T-helper 22 cell (primary cell): Measurements from ENCODE around the gene BICRA.

Experiments
- DNase-seq: peaks from one replicate; pipeline ENCODE4 v3.0.0-alpha.2; 2020; ENCODE audit warnings: low read depth

The BICRA gene

DNA sequence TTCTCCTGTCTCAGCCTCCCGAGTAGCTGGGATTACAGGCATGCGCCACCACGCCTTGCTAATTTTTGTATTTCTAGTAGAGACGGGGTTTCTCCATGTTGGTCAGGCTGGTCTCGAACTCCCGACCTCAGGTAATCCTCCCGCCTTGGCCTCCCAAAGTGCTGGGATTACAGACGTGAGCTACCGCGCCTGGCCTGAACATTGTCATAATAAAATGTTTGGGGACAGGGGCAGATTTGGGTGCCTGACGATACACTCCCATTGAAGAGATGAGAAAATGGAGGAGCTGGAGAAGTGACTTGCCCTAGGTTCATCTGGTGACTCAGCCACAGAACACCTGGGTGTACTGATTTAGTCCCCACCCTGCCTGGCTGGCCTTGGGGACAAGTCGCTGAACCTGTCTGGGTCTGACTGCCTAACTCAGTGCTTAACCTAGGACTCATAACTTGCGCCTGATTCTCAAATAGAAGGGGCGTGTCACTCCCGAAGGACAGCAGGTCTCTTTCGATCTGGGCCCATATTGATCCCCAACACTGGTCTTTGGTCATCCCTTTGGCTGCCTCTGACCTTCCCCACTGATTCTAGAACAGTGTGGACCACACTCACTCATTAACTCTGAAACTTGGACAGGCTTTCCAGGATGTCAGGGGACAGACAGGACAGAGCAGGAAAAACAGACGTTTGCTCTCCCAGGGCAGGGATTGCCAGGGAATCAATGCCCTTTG lies 7.6 kb upstream of the BICRA start:
- DNase-seq: no peak

DNA sequence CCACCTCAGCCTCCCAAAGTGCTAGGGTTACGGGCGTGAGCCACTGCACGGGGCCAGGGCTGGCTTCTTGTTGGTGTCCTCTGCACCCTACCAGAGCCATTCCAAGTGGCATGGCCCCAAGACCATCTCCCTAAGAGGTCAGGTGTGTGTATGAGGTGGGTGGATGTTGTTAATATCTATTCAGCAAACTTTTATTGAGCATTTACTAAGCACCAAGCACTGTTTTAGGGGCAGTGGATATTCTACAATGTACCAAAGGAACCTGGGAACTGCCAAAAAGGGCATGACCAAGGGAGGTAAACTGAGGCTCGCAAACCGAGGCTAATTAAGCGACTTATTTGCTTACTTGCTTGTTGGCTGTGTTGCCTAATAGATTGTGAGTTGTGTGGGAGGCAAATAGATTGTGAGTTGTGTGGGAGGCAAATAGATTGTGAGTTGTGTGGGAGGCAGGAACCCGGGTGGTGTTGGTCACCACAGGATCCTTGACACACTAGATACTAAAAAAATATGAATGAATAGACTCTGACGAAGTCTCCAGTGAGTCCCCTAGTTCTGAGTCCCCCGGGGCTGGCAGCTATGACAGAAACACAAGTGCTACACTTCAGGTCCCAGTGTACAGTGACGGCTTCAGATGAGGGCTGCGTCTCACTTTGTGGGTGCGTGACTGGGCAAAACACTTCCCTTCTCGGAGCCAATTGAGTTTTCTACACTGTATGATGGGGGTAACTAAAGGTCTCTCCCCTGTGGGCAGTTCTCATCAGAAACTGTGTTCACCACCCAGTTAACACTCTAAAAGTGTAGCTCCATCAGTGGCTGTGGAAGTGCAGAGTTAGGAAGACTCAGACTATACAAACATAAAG lies 5.0 kb upstream of the BICRA start:
- DNase-seq: no peak

DNA sequence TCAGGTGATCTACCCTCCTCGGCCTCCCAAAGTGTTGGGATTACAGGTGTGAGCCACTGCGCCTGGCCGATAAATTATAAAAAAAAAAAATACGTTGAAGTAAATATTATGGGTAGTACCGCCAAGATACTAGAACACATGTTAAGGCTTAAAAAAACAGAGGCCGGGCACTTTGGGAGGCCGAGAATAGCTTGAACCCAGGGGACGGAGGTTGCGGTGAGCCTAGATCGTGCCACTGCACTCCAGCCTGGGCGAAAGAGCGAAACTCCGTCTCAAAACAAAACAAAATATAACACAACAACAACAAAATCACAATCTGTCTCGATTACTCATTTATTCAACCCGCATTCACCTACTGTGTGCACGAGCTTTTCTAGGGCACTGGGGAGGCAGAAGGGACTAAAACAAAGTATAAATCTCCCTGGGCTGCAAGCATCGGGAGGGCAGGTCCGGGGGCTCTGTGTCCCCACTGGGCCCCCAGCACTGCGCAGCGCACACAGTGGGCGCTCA lies 1.3 kb upstream of the BICRA start:
- no peak for DNase-seq

DNA sequence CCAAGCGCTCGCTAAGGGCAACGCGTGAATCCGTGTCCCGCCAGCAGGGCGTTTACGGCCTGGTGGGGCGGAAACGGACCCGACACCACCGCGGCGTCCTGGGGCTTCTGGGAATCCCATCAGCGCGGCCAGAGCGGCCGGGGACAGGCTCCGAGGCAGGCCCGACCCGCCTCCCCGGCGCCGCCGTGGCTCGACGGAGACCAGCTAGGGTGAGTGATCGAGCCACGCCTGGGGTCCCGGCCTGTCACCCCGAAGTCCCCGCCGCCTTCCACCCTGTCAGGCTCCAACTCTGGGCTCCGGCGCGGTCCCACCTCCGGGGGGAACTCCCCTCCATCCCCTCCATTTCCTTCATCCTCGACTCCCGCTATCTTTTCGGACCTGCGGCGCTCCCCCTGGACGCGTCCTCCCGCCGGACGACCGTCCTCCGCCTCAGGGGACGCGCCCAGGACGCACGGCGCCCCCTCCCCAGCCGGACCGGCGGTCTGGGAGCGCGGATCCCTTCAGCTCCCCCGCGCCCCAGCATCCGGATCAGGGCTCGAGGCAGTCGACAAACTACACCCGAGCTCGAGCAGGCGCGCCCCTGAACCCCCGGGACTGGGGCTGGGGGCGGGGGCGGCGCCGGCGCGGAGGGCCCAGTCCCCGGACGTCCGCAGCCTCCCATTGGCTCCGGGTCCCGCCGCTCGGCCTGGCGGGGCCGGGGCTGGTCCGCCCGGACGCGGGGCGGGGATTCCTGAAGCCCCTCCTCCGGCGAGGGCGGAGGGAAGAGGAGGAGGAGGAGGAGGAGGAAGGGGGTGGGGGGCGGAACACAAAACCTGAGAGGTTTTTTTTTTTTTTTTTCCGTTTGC lies 638 bp upstream of the BICRA start:
- DNase-seq: peak; percentile 91

DNA sequence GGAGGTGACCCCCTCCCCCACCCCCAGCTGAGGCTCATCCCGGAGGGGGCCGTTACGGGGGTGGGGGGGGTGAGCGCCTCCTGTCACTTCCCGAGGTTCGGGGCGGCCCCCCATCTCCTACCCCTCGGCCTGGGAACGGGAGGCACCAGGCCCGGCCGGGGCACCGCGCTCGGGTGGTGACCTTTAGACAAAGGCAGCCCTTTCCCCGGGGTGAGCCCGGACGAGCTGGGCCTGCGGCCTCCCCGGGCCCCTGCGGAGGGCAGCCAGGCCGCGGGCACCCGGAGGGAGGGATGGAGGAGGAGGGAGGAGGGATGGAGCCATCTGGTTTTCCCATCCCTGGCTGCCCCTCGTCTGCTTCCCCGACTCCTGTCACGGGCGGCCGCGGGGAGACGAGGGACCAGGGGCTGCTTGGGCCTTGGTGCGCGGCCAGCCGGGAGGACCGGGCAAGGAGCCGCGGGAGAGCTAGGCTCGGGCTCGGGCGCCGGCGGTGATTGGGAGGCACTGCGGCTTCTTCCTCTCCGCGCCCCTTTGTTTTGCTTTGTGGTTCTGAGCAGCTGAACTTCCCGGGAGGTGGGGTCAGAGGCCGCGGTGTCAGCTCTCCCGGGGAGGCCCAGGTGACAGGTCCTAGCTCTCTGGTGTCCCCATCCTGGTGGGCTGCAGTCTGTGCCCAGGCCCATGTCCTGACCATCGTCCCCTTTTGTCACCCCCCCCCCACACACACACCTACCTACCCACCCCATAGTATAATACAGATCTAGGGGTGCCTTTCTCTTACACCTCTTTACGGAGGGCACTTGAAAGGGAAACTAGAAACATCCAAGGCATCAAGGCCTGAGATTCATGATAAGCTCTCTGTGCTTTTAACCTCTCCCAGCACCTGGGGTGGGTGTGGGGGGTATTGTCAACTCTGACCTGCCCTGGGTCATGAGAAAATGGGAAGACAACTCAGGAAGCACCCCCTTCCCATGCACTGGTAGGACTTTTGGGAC lies 1.3 kb downstream of the BICRA start:
- DNase-seq: peak; percentile 22

DNA sequence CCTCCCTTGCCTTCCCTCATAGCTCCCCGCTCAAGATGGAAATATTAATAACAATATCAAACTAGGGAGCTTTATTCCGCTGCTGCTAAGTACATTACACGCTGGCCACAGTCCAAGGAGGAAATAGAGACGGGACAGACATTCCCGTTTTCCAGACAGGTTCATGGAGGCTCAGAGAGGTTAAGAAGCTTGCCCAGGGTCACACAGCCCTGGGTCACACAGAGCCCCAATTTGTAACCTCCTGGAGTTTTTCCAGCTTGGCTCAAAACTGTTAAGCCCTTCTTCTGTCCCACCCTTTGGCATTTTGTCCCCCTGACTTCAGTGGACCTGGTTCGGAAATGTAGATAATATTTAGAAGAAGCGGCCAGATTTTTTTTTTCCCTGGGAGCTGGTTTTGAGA lies 2.0 kb downstream of the BICRA start:
- no peak for DNase-seq

DNA sequence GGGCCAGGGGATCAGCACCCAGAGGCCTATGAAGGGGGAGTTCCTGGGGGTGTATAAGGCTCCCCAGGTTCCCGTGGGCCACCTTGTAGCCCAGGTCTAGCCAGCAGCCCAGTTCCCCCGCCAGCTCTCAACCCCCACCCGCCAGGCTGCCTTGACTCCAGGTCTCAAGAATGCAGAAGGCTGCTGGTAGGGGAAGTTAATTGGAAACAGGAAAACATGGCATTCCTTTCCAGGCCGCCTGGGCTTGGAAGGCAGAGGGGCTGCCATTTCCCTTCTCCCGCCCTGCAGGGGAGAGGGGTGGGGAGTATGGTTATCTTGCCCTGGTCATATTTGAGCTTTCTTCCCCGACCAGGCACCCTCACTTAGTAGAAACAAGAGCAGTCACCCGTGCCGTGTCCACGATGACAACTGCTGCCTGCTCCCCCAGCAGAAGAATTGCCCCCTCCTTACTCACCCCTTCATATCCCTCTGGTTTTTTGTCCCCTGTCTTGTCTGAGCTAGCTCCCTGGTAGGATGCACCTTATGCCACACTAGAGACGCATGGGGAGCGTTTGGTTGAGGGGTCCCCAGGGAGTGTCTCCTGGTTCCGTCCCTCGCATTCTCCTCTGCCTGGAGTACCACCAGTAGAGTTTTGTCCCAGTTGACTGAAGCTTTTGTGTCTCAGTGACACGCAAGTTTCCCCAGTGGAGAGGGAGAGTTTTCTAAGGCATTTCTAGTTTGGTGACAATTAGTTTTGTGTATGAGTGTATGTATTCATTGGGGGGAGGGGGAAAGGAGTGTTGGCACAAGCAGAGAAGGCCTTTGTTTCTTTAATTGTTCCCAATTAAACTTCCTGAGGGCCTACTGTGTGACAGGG lies 4.5 kb downstream of the BICRA start:
- DNase-seq: no peak

DNA sequence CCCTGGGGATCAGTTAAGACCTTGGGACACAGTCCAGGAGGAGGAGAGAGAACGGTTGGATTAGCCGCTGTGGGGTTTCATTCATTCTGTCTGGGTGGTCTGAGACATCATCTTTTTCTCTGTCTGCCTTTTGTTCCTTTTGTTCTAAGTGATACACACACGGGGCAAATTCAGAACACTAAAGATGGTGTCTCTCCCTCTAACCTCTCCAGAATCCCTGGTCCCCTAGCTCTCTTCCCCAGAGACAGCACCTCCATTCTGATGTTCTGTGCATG lies 5.0 kb downstream of the BICRA start:
- DNase-seq: no peak

DNA sequence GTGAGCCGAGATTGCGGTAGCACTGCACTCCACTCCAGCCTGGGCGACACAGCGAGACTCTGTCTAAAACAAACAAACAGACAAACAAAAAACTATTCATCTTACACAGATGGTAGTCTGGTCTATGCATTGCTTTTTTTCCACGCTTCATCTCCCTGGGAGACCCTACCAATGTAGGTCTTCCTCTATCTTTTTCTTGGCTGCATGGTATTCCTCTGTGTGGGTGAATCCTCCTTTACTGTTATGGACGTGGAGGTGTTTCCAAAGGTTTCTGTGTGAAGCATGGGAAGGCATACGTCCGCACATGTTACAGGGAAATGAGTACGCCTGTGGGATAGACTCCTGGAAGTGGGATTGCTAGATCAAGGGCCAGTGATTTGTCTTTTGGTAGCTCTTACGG lies 5.6 kb downstream of the BICRA start:
- DNase-seq: no peak

DNA sequence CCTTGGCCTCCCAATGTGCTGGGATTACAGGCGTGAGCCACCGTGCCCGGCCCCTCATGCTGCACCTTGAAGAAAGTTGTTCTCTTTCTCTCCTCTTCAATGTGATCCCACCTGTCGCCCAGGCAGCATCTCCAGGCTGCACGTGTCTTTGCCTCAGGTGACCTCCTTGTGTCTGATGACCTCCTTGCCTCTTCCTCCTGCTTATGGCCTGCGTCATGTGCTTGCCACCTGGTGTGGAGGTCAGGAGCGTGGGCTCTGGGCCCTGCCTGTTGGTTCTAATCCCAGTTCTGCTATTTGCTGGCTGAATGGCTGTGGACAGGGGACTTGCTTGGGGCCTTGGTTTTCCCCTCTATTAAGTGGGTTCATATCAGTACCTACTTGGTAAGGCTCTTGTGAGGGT lies 6.3 kb downstream of the BICRA start:
- no peak for DNase-seq

DNA sequence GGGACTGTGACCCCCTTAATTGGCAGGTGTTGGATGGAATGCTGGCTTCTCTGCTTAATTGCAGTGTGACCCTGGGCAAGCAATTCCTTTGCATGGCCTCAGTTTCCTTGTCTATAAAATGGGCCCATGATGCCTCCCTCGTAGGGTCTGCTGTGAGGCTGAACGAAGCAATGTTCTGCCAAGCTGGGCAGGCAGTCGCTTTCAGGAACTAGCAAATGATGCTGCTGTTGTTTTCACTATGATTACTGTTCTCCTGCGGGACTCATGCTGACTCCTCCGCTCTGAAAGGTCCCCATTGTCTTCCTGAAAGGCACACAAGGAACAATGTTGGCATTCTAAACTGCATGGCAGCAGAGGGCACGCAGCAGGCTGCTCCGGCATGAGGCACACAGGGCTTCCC lies 6.8 kb downstream of the BICRA start:
- no peak for DNase-seq

DNA sequence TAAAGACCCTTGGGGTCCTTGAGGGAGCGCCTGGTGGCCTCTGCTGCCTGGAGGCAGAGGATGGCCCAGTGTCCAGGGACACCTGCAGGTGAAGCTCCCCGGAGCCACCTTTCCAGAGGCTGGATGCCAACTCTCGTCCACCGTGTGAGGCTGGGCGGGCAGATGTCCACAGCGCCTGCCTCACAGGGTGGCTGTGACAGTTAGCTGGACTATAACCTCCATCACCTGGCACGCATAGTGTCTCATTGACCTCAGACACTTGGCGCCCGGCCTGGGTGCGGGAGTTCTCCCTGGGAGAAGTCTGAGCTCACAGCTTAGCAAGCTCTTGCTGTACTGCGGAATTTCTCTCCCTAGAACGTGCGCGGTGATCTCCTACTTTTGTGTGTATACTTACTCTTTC lies 9.8 kb downstream of the BICRA start:
- DNase-seq: no peak

DNA sequence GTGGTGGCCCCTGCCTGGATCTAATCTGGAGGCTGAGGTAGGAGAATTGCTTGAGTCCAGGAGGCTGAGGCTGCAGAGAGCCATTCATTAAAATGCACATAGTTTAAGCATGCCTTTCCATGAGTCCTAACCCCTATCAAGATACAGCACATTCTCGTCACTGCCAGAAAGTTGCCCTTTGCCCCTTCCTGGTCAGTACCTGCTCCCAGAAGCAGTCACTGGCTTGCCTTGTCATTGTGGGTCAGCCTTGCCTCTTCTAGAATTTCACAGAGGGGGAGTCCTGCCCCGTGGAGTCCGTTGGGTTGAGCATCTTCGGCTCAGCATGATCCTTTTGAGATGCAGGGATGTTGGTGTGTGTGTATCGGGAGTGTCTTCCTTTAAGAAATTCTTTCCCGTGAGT lies 10.8 kb downstream of the BICRA start:
- DNase-seq: no peak

DNA sequence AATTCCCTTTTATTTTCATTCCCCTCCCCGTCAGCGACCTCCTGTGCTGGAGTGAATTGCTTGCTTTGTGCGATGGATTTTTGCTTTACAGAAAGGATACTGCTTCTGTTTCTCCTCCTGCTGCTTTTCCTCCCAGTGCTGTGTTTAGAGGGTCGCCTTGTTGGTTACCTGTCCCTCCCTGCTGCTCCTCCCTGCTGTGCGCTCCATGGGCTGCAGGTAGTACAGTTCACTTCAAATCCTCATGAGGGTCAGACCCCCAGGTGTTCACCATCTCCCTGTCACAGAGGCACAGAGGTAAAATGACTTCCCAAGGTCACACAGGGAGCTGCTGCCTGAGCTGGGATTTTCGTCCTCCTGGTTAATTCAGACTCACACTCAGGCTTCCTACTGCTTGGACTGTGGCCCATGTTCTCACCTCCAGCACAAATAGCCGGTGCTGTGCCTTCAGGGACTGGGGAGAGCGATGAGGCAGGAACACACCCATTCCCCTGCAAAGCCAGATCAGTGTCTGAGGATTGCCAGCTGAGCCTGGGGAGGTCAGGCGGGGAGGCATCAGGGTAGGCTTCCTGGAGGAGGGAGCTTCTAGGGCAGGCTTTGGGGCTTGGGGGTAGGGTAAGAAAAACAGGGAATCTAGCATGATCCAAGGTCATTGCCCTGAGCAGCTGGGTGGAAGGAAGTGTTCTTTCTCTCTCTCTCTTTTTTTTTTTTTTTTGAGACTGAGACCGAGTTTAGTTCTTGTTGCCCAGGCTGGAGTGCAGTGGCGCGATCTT lies 14.4 kb downstream of the BICRA start:
- no peak for DNase-seq

DNA sequence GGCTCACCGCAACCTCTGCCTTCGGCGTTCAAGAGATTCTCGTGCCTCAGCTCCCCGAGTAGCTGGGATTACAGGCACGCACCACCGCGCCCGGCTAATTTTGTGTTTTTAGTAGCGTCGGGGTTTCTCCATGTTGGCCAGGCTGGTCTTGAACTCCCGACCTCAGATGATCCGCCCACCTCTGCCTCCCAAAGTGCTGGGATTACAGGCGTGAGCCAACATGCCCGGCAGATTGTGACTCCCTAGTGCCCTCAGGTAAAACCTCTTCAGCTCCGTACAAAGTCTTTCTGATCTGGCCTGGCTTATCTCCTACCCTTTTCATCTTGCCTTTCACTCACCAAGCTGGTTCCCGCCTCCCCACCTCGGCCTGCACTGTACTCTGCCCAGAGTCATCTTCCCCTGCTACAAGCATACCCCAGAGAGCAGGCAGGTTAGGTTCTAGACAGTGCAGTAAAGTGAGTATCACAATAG lies 15.0 kb downstream of the BICRA start:
- no peak for DNase-seq

DNA sequence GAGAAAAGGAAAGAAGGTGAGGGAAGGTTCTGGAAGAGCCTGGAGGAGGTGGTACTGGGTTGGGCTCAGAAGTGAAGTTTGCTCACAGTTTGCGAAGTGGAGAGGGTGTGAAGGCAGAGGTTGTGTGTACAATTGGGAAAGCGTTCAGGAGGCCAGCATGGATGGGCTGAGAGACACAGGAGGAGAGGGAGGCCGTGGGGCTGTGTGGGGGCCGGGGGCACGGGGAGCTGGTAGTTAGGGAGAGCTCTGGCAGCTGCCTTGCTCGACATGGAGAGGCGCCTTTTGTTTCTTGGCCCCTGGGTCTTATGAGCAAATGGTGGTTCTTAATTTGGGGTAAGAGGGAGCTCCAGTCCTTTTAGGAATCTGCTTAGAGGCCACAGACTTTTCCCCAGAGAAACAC lies 16.7 kb downstream of the BICRA start:
- no peak for DNase-seq

DNA sequence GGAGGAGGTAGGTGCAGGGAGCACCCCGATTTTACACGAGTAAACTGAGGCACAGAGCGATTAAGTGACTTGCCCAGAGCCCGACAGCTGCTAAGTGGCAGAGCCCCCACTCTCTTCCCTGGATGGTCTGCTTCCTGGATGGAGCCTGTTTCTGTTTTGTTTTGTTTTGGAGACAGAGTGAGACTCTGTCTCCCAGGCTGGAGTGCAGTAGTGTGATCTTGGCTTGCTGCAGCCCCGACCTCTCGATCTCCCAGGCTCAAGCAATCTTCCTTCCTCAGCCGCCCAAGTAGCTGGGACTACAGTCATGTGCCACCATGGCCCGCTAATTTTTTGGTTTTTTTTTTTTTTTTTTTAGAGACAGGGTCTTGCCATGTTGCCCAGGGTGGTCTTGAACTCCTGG lies 17.3 kb downstream of the BICRA start:
- no peak for DNase-seq

DNA sequence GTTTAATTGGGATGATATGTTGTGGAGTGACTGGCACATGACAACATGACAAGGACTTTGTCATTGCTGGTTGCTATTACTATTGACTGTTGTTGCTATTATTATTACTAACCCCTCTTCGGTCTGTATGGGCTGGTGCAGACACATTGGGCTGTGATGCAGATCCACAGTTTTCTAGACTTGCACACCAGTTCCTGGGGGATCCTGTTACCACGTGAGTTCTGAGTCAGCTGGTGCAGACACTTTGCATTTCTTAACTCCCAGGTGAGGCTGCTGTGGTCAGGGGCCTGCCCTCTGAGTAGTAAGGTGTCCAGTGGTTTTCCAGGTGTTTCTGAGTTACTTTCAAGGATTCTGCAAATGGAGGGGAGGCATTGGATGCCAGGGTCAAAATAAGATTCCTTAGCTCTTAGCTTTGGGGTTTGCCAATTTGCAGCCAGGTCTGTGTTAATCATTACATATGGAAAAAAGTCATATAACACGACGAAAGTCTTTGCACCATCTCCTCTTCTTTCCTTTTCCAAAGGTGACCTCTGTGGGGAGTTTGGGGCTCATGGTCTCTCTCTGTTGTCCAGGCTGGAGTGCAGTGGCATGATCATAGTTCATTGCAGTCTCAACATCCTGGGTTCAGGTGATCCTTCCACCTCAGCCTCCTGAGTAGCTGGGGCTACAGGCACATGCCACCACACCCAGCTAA lies 19.3 kb downstream of the BICRA start:
- DNase-seq: no peak

DNA sequence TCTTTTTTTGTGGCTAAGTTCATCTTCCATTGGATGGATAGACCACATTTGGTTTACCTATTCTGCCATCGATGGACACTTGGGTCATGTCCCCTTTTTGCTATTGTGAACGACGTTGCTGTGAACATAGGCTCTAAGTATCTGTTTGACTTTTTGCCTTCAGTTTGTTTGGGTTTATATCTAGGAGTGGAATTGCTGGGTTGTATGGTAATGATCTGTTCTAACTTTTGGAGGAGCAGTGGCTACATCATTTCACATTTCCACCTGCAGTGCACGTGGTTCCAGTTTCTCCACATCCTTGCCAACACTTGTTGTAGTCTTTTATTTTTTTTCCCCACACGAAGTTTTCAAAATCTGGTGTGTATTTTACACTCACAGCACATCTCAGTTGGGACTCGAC lies 21.7 kb downstream of the BICRA start:
- DNase-seq: no peak
